Kidney capillary endothelial cell (primary cell): ENCODE results near the gene POMT2.
"Not testable (repeated sequence)": the region's sequence is repeated elsewhere in the genome, so short reads cannot be mapped to it uniquely, and the experiment has no call there.

Experiments used
- DNase-seq: peaks from one replicate; pipeline ENCODE4 v3.0.0-alpha.2; 2018; ENCODE audit warnings: low spot score

POMT2 gene

DNA sequence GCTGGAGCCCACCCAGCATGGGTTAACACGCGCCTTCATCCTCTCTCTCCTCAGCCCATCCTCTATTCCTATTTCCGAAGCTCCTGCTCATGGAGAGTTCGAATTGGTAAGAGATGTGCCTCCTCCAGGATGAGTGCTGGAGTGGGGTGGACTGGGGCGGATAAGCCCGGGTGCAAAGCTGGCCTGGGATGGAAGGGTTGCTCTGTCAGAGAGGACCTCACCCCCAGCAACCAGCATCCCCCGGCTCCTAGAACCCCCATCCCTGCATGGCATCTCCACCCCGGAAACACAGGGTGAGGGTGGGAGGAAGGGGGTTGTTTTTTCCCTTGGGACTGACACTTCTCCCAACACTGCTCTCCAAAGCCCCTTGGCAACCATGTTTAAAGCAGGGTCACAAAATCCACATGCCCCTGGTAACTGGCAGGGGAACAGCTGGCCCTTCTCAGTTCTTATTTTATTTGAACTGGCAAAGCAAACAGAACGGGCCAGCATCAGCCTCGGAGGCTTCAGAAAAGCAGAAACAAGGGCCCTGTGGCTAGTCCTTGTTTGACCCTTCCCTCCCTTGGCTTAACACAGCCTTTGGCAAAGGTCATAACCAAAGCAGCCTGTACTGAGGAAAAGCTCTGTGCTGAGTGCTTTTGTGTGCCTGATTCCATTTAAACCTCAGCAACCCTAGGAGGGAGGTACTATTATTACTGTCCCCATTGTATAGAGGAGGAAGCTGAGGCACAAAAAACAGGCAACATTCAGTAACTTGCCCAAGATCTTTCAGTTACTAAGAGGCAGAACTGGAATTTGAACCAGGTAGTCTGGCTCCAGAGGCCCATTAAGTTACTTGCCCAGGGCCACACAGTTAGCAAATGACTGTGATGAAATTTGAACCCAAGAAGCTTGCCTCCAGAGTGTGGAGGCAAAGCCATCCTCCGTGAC, 4.4 kb upstream of the POMT2 start:
- DNase-seq = no peak

DNA sequence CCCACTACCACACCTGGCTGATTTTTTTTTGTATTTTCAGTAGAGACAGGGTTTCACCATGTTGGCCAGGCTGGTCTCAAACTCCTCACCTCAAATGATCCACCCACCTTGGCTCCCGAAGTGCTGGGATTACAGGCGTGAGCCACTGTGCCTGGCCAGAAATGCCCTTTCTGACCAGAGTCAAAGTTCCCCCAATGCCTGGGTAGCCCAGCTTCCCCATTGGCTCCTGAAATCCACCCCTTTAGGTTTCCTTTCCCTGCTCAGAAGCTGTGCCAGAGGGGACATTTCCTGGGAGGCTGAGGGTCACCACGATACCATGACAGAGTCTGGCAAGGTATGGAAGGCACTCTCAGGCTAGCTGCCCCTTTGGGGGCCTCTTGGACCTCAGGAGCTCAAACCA, 3.6 kb upstream of the POMT2 start:
- no peak for DNase-seq

DNA sequence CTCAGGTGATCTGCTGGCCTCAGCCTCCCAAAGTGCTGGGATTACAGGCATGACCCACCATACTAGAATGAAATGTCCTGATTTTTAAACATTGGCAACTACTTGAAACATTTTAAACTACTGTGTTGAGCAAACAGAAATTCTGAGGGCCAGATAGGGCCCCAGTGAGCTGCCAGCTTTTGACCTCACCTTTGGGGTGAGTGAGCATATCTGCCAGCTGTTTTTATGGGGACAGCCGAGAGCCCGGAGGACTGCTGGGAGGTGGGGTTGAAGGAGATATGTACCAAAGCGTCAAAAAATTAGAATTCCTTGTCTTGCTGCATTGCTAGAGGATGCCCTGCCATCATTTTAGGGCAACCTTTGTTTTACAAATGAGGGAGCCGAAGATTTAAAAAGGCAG, 2.9 kb upstream of the POMT2 start:
- no peak for DNase-seq

DNA sequence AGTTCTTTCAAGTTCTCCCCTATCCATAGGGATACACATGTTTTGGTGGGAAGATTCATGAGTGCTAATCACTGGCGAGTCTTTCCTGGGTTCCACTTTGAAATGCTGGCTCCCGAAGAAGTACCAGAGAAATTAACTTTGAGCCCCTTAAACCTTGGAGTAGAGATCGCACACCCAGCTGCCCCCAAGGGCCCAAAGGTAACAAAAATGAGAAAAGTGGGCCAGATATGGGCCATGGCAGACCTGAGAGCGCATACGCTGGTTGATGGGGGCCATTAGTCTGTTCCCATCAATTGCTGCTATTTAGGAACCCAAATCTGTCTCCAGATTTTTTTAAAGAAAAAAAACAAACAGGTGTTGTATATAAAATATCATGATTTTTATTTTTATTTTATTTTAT, 2.3 kb upstream of the POMT2 start:
- DNase-seq = no peak

DNA sequence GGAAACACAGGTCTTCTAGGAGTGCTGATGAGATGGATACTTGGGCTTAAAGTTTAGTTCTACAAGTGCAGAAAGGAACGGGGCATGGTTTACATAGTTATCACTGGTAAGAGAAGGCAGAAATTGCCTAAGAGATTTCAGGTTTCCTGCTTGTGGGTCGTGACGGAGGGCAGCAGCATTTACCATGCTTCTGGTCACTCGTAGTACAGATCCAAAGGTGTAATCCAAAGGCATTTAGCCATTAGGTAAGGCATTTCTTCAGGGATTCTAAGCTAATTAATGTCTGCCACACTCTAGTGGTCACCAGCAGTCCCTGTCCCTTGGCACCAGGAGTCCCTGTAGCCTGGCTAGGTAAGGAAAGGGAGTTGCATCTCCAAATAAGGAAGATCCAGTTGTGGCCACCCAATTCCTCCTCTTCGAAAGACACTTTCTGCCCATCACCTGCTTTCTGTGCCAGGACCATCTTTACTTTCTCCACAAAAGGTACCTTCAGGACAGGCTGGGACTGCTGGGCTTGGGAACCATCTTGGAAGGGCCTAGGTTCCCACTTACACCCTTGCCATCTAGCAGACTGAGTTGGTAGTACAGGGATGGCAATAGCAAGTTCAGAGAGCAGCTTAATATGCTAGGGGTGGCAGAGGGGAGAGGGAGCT, 1.7 kb upstream of the POMT2 start:
- no peak for DNase-seq

DNA sequence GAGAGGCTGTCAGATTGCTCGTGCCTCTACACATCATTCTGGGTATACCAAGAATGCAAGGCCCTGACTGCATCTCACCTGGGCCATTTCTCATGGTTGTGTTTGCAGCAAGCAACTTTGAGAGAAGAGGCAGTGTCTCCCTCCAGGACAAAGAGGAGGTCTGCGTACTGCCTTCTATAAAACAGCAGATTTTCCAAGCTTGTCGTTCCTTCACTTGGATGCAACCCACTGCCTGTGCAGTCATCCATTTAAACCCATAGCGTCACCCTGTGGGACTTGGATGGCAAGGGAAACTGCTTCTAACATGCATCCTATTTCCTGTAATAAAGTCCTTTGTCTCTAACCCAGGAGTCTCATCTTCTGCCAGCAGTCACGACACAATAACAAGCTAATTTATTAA, 1.3 kb downstream of the POMT2 start:
- DNase-seq = peak; percentile 36

DNA sequence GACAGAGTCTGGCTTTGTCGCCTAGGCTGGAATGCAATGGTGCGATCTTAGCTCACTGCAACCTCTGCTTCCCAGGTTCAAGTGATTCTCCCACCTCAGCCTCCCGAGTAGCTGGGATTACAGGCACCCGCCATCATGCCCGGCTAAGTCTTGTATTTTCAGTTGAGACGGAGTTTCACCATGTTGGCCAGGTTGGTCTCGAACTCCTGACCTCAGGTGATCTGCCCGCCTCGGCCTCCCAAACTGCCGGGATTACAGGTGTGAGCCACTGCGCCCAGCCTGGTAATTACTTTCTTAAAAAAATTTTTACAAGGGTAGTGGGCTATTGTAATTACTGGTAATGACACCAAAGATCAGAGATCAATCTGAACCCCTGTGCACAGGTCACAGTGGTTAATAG, 1.9 kb downstream of the POMT2 start:
- DNase-seq = not testable (repeated sequence)

DNA sequence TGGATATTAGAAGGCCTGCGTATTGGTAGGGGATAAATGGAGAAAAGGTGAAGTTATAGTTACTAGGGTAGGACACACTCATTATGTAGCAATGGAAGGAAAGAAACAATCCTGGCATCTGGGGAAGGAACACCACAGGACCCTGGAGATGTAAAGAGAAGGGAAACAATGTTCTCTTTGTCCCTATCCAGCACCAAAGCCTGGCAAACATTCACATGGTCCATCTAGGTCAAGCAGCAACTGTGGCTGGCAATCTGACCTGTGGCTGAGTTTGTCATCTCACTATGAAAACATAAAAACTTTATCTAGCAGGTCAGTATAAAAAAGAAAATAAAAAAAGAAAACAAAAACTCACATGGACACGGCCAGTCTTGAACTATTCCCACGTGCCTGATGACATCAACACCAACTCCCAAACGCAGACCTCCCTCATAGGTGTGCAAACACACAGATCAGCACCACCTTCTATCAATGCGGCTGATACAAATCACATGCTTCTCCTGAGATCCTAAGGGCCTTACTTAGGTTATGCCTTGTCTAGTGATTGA, 2.6 kb downstream of the POMT2 start:
- DNase-seq = no peak

DNA sequence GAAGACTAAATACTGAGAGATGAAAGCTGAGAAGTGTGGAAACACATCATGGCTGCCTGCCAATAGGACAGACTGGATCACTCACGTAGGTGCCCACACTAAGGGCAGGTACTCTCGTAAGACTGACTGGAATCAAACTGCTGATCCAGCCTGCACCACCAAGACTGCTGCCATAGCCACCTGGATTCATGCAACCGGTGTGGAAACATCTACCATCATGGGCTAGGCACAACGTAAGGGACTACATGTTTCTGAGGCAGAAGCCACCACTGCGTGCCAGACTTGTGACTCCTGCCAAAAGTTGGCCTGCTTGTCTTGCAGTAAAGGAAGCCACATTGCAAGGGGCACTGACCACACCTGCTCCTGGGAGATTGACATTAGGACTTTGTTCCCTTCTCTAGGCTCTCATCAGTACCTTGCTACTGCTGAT, 3.8 kb downstream of the POMT2 start:
- no peak for DNase-seq

DNA sequence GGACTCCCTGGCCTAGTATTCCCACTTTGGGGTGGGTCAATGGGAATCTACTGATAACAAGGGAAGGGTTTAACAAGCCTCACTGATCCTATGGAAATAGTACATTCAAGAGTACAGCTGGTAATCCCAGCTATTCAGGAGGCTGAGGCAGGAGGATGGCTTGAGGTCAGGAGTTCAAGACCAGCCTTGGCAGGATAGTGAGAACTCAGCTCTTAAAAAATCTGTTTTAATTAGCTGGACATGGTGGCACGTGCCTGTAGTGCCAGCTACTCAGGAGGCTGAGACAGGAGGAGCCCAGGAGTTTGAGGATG, 4.5 kb downstream of the POMT2 start:
- no peak for DNase-seq

DNA sequence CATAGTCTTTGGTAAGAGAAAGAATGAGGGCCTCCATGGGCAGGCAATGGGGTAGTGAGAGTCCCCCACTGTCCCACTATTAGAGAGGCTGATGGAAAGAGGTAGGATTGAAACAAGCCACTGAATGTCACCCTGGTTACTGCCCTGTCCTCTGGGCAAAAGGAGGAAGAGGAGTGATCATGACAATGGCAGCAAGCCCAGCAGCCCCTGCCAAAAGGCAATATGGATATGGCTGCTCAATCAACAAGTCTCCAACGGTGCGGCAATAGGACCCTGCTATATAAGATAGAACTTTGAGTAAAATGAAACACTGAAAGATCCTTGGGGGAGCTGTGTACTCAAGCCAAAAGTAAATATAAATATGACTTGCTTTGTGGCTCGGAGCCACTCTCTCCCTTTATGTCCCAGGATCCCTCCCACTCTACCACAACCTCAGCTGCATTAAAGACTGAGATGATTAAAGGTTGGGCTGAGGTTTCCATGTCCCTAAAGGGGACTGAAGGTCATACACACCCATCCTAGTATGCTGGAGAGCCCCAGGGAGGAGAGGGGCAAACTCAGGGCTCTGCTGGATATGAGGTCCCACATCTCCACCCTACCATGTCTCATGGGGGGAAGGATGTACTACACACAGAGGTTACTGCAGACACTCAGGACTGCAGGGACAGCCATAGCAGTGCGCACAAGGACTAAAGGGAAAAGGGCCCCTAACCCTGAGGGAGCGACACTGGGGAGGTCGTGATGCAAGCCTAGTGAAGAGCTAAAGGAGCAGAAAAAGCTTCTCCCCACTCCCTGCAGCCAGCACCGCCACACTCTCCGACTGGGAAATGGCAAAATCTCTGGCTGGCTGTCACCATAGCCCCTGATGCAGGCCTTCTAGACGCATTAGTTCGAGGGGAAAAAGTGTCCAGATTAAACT, 5.9 kb downstream of the POMT2 start:
- no peak for DNase-seq

DNA sequence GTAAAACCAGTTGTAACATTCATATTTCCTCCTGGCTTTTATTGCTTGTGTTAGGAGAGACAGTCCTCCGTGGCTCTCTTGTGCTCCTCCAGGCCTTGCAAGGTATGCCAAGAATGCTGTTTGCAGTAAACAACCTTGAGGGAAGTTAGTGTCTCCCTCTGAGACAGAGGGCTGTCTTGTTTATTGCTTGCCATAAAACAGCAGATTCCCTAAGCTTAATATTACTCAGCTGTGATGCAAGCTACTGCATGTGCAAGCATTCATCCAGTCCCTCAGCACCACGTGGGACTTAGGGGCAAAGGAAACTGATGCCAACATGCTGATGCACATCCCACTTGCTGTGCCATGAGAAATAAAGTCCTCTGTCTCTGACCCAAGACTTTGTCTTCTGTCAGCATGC, 6.6 kb downstream of the POMT2 start:
- DNase-seq = peak; percentile 46

DNA sequence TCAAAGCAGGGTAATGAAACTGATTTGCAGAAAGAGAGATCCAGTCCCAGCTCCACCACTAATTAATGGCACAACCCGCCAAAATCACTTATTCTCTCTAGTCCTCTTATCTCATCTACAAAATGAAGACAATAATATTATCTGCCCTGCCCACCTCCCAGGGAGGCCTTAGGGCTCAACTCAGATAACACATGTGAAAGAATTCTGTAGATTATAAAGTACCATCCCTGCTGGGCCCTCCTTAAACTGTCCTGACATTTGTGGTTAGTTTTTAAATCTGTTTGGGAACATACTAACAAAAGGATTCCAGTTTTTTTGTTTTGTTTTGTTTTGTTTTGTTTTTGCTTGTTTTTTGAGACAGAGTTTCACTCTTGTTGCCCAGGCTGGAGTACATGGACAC, 7.3 kb downstream of the POMT2 start:
- DNase-seq = no peak

DNA sequence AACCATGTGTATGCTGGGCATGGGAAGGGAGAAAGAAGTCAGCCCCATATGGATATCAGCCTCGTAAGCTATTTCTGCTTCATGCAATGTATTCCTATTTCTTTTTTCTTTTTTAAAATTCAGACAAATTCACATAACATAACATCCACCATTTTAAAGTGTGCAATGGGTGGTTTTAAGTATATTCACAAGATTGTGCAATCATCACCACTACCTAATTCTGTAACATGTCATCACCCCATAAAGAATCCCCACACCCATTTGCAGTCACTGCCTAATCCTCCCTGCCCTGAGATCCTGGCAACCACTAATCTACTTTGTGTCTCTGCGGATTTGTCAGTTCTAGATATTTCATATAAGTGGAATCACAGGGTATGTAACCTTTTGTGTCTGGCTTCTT, 9.5 kb downstream of the POMT2 start:
- no peak for DNase-seq

DNA sequence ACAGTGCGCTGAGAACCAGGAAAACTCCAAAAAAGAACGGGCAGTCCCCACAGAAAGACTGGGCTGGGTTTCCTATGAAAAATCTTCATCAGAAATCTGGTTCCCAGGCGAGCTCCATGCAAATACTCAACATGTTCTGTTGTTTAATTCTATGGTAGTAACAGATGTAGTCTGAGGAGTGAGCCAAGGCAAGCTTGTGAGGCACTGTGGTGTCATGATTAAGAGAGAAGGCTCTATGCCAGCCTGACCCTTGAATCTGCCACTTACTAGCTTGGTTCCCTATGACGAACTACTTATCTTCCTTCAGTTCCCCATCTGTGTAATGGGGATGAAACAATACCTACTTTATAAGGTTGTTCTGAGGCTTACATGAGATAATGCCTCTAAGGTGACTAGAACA, 10.7 kb downstream of the POMT2 start:
- DNase-seq = no peak

DNA sequence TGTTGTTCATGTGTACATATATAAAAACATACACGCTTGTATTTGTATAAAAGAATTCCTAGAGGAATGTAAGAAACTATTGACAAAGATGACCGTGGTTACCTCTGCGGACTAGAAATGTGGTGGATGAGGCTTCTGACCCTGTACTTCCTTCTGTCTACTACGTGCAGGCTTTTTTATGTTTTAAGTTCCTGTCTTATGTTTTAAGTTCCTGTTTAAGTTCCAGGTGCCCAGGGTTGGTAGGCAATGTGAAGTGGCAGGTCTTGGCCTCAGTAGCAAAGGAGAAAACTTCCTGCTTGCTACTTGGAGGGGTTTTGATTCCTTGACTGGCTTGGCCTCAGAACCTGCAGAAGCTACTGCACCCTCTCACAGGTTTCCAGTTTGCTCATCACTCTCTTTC, 11.6 kb downstream of the POMT2 start:
- no peak for DNase-seq

DNA sequence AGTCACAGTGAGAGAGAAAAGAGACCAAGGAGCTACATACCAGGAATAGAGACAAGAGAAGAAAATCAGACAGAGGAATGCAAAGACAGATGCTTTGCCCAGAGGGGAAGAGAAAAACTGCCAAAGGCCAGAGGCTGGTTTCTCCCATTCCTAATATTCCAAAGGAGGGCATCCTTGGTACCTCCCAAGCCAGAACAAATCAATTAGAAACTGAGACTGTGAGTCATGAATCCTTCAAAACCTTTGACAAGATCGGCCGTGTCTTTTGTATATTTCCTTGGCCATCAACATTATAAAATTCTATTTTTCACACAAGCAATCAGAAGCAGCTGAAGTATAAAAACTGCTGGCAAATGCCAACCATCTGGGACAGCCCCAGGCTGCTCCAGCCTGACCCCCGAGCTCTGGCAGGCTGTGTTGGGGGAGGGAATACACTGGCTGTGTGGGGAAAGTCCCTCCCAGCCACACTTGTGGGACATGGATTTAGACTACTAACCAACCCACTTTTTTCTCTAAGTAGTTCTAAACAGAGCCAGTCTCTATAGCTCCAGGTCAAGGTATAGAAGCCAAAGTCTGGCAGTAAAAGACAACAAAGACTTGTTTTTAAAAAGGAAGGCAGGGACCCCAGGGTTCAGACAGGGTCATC, 13.7 kb downstream of the POMT2 start:
- DNase-seq = no peak

DNA sequence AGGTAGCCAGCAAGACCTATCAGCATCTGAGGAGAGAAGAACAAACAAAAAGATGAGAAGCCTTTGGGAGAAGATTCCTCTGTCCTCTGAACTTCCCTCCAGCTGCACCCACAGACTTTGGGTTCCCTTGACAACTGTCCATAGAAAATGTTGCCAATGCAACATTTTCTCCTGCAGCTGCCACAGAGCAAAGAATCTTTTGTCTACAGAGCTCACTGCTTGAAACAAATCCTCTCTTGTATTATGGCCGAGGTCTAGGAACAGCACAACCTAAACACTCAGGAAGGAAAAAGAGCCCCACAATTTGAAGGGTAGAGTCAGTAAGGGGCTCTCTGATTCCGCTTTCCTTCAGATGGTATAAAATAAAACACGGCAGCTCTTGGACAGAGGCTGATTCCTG, 14.3 kb downstream of the POMT2 start:
- no peak for DNase-seq

DNA sequence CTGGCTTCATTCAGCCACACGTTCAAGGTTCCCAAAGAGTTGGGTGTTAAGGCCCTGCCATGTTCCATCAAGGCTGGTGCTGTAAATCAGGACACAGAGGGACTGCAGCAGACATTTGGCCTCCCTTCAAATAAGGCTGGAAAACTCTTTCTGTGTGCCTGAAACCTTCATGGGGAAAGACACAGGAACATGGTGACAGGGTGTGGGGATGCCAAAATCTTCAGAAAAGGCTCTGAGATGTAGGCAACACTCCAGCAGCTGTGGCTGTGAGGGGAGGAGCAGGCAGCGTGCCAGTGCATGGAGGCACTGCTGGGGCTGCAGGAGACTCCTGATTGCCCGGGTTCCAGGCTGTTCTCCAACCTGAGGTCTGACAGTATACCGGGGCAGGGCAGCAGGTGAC, 15.0 kb downstream of the POMT2 start:
- DNase-seq = no peak

DNA sequence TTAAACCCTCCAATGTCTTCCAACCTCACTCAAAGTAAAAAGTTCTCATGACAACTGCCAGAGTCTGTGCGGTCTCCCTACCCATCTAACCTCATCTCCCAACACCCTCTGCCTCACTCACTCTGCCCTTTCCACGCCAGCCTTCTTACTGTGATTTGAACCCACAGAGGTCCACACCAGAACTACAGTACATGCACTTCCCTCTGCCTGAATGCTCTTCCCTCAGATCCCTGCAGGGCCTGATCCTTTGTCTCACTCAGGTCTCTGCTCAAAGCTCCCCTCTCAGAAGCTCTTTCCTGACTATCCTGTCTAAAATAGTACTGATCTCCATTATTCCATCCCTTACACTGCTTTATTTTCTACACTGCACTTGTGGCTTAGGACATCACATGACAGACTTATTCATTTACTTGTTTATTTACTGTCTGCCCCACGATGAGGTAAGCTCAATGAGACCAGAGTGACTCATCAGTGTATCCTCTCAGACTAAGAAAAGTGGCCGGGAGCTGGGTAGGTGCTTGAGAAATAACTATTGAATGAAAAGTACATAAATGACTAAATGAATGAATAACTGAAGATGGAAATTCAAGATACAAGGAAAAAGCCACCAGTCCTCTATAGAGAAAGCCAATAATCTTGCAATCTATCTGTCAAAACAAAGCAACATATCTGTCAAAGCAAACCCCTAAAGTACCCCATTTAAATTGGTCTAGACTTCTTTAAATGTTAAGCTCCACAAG, 17.1 kb downstream of the POMT2 start:
- DNase-seq = peak; percentile 85

DNA sequence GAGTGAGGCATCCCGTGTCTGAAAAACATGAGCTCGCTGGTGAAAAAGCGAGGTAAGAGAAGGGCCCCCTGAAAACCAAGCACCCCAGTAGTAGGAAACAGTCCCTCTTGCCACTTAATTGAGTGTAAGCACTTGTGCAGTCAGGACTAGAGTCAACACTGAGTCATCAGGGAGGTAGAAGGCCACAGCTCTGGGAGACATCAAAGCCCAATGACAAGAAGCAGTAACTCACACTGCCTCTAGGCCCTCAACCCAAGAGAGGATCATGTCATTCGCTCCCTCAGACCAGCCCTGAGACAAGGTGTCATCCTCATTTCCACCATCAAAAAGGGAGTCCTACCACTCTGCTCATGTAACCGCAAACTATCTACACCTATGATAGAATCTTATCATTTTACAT, 17.8 kb downstream of the POMT2 start:
- DNase-seq = peak; percentile 64
